ENCODE data around the gene ANKRD16.

Gene ANKRD16

DNA sequence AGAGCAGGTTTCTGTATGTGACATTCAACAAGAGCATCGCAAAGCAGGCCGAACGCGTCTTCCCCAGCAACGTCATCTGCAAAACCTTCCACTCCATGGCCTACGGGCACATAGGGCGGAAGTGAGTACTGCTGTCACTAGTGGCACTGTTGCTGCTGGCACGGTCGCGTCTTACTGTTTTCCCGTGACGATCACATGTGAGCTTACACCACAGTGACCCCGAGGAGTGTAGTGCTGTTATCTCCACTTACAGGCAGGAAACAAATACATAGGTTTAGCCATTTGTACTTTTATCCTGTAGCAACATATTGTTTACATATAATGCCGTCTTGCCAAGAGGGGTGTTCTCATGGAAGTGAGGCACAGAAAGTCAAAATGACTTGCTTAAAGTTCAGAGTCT lies 25.8 kb upstream of the ANKRD16 start:
- Histone ChIP-seq H3K9me3 (ENCODE audit: insufficient read depth, low read length, severe bottlenecking) (no peaks in the 10 kb centered on the region), H2AFZ (ENCODE audit: low read depth, low read length) (no peak overlapping the region), H3K36me3 (ENCODE audit: insufficient read depth, low read length) (peaks cover 93% of the 10 kb centered on the region), H3K9ac (ENCODE audit: low read depth, low read length) (no peak overlapping the region), H4K20me1 (ENCODE audit: insufficient read depth, low read length) (no peaks in the 10 kb centered on the region; the same call in 1 of the 2 replicates), H3K27ac (ENCODE audit: low read length) (no peak overlapping the region), H3K4me3 (ENCODE audit: low read depth in 1 of 2, low read length in 2 of 2) (no peak overlapping the region), H3K4me2 (ENCODE audit: insufficient read depth, low read length) (no peak overlapping the region), H3K27me3 (ENCODE audit: insufficient read depth, low read length, poor library complexity) (no peaks in the 10 kb centered on the region), H3K4me1 (ENCODE audit: insufficient read depth, low read length) (no peaks in the 10 kb centered on the region), H3K79me2 (ENCODE audit: insufficient read depth, low read length) (no peaks in the 10 kb centered on the region)
- DNase-seq (no peak), ATAC-seq (ENCODE audit: insufficient read depth, low read depth) (no peak)
- TF ChIP-seq, protein P1, sequence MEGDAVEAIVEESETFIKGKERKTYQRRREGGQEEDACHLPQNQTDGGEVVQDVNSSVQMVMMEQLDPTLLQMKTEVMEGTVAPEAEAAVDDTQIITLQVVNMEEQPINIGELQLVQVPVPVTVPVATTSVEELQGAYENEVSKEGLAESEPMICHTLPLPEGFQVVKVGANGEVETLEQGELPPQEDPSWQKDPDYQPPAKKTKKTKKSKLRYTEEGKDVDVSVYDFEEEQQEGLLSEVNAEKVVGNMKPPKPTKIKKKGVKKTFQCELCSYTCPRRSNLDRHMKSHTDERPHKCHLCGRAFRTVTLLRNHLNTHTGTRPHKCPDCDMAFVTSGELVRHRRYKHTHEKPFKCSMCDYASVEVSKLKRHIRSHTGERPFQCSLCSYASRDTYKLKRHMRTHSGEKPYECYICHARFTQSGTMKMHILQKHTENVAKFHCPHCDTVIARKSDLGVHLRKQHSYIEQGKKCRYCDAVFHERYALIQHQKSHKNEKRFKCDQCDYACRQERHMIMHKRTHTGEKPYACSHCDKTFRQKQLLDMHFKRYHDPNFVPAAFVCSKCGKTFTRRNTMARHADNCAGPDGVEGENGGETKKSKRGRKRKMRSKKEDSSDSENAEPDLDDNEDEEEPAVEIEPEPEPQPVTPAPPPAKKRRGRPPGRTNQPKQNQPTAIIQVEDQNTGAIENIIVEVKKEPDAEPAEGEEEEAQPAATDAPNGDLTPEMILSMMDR (IDR thresholded peaks at IDR 0.05; ENCODE audit: borderline replicate concordance, extremely low read depth, low read length, poor library complexity, severe bottlenecking), result no peak
- no peak for TF ChIP-seq EZH2 (IDR thresholded peaks at IDR 0.05; ENCODE audit: borderline replicate concordance, low read depth, low read length, severe bottlenecking)

DNA sequence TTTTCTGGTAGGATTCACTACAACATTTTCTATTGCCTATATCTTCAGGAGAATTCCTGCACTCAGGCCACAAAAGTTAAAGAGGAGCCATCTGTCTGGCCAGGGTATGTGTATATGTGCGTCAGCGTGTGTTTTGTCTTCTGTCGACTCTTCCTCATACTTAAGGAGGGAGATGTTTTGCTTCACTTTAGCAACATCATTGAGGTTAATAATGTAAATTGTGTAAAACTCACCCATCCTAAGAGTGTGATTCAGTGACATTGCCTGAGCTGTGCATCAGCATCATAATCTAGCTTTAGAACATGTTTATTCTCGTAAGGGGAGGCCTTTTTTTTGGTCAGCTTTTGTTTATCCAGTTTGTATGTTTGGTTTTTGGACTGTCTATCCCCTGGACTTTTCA lies 24.0 kb upstream of the ANKRD16 start:
- Histone ChIP-seq H3K36me3 (ENCODE audit: insufficient read depth, low read length) (peaks cover 97% of the 10 kb centered on the region), H3K9ac (ENCODE audit: low read depth, low read length) (no peak overlapping the region), H3K27me3 (ENCODE audit: insufficient read depth, low read length, poor library complexity) (no peaks in the 10 kb centered on the region), H3K9me3 (ENCODE audit: insufficient read depth, low read length, severe bottlenecking) (no peaks in the 10 kb centered on the region), H2AFZ (ENCODE audit: low read depth, low read length) (no peak overlapping the region), H3K4me2 (ENCODE audit: insufficient read depth, low read length) (no peak overlapping the region), H4K20me1 (ENCODE audit: insufficient read depth, low read length) (peaks cover 4% of the 10 kb centered on the region; the same call in 1 of the 2 replicates), H3K79me2 (ENCODE audit: insufficient read depth, low read length) (no peaks in the 10 kb centered on the region), H3K4me3 (ENCODE audit: low read depth in 1 of 2, low read length in 2 of 2) (no peak overlapping the region), H3K4me1 (ENCODE audit: insufficient read depth, low read length) (no peaks in the 10 kb centered on the region), H3K27ac (ENCODE audit: low read length) (no peak overlapping the region)
- no peak for ATAC-seq (ENCODE audit: insufficient read depth, low read depth)
- TF ChIP-seq, protein P1 (IDR thresholded peaks at IDR 0.05; ENCODE audit: borderline replicate concordance, extremely low read depth, low read length, poor library complexity, severe bottlenecking), result no peak
- TF ChIP-seq EZH2 (IDR thresholded peaks at IDR 0.05; ENCODE audit: borderline replicate concordance, low read depth, low read length, severe bottlenecking), result no peak
- no peak for DNase-seq

DNA sequence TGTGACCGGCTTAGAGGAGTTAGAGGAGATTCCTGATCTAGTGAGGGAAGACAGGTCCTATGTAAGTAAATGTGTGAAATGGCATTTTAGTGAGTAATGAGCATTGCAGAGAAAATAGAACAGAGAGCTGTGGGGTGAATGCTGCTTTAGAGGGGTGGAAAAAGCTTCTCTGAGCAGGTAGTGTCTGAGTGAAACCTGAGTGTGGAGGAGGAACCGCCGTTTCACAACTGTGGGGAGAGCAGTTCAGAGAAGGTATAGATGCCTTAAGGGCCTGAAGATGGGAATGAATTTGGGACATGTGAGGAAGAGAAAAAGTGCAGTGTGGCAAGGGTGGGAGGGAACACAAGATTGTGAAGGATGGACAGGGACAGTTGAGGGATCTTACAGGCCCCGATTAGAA lies 22.0 kb upstream of the ANKRD16 start:
- Histone ChIP-seq H3K4me3 (ENCODE audit: low read depth in 1 of 2, low read length in 2 of 2) (no peak overlapping the region), H3K79me2 (ENCODE audit: insufficient read depth, low read length) (0 out of 2 replicates have a peak, but pooled peaks cover 2% of the 10 kb centered on the region), H3K36me3 (ENCODE audit: insufficient read depth, low read length) (peaks cover 80% of the 10 kb centered on the region), H3K27me3 (ENCODE audit: insufficient read depth, low read length, poor library complexity) (no peaks in the 10 kb centered on the region), H3K4me2 (ENCODE audit: insufficient read depth, low read length) (no peak overlapping the region), H4K20me1 (ENCODE audit: insufficient read depth, low read length) (peaks cover 4% of the 10 kb centered on the region; the same call in 1 of the 2 replicates), H3K9ac (ENCODE audit: low read depth, low read length) (no peak overlapping the region), H3K27ac (ENCODE audit: low read length) (no peak overlapping the region), H3K9me3 (ENCODE audit: insufficient read depth, low read length, severe bottlenecking) (no peaks in the 10 kb centered on the region), H3K4me1 (ENCODE audit: insufficient read depth, low read length) (no peaks in the 10 kb centered on the region), H2AFZ (ENCODE audit: low read depth, low read length) (no peak overlapping the region)
- no peak for ATAC-seq (ENCODE audit: insufficient read depth, low read depth)
- TF ChIP-seq, protein P1 (IDR thresholded peaks at IDR 0.05; ENCODE audit: borderline replicate concordance, extremely low read depth, low read length, poor library complexity, severe bottlenecking), result no peak
- no peak for TF ChIP-seq EZH2 (IDR thresholded peaks at IDR 0.05; ENCODE audit: borderline replicate concordance, low read depth, low read length, severe bottlenecking)
- no peak for DNase-seq

Measured in DND-41 (cell line).